Heart right ventricle (tissue), 16 donors: ENCODE measurements around the gene SENP5. TPM values are rescaled to one million over a fixed set of nuclear protein-coding genes. Genes with fewer than 3 reads are reported as not detected.

ENCODE experiments used
- ATAC-seq, 8 donors: fragments of 200-7000 bp; cut with Tn5 transposase; one replicate each; pipeline ENCODE4 v1.9.1; 2020; ENCODE audit warnings: mild to moderate bottlenecking in 8 of 8, moderate library complexity in 8 of 8, moderate number of reproducible peaks in 1 of 8
- DNase-seq, 2 donors: peaks; one replicate each; pipeline ENCODE4 v3.0.0-alpha.2; 2020
- H3K27ac ChIP-seq, 10 donors: fragments of 200-600 bp; sonication (generic) in 2 of 10; one replicate each; pipeline versions ENCODE4 v1.5.0 to v1.8.0; 2020 to 2022; ENCODE audit warnings: mild to moderate bottlenecking in 3 of 10
- H3K27me3 ChIP-seq, 7 donors: fragments of 200-600 bp; one replicate each; pipeline ENCODE4 v1.8.0; 2021 to 2022; ENCODE audit warnings: mild to moderate bottlenecking in 2 of 7
- H3K36me3 ChIP-seq, 9 donors: fragments of 200-600 bp; sonication (generic) in 1 of 9; one replicate each; pipeline versions ENCODE4 v1.5.0 to v1.8.0; 2020 to 2022; ENCODE audit warnings: mild to moderate bottlenecking in 2 of 9
- H3K4me1 ChIP-seq, 9 donors: fragments of 200-600 bp; sonication (generic) in 1 of 9; one replicate each; pipeline versions ENCODE4 v1.5.0 to v1.8.0; 2020 to 2022; ENCODE audit warnings: mild to moderate bottlenecking in 4 of 9
- H3K4me3 ChIP-seq, 10 donors: fragments of 200-600 bp; sonication (generic) in 2 of 10; one replicate each; pipeline versions ENCODE4 v1.5.0 to v1.8.0; 2020 to 2022; ENCODE audit warnings: mild to moderate bottlenecking in 7 of 10, moderate library complexity in 2 of 10
- H3K9me3 ChIP-seq, 11 donors: fragments of 200-600 bp in 10 of 11; sonication (generic) in 2 of 11; one replicate each; pipeline versions ENCODE4 v1.5.0 to v1.8.0; 2013 to 2022; ENCODE audit warnings: mild to moderate bottlenecking in 2 of 11, control low read depth in 1 of 11, moderate library complexity in 1 of 11
- CTCF ChIP-seq, 9 donors: fragments of 200-600 bp; sonication (generic) in 2 of 9; IDR thresholded peaks; one replicate each; pipeline versions ENCODE4 v1.5.0 to v1.8.0; 2021 to 2022; ENCODE audit warnings: antibody characterized with exemption in 9 of 9, mild to moderate bottlenecking in 5 of 9, moderate library complexity in 1 of 9
- WGBS, 2 donors: extraction: QIAGEN DNeasy Blood & Tissue Kit; methylation state at CpG; one replicate each; pipeline ENCODE4 v1.1.7; 2013; ENCODE audit warnings: inconsistent platforms in 1 of 2; 5-methylcytosine and 5-hydroxymethylcytosine counted together
- intact Hi-C, 10 donors: fragments of 100-400 bp; cut with DNase I; formaldehyde crosslinking; loops; one replicate each; pipeline versions ENCODE4 v1.11.1 to v1.14.2; 2022
- polyA plus RNA-seq, 2 donors: library from polyadenylated mRNA; stranded (reverse); fragments of 200-250 nt; gene quantifications; one replicate each; pipeline ENCODE4 v1.2.3, GENCODE V29; 2013
- total RNA-seq, 10 donors: library from RNA; stranded (reverse); fragmentation: NEBNext Ultra II Directional in 3 of 10; extraction: Animal tissue kit (Norgen Biotek cat#: 25700) in 3 of 10; gene quantifications; one replicate each; pipeline versions ENCODE4 v1.2.1 to v1.2.4, GENCODE V29; 2021 to 2023
- donor health status: Arrhythmogenic right ventricular cardiomyopathy.
- donor health status: ischemic (EF 13 %, LVEDD 7.1; RV severe dilation, severe dysfunction).
- donor health status: healthy with polysubstance abuse.
- donor health status: DM: no; HTN: yes; CAD: no.
- donor health status: DM: no; HTN: no; CAD: no.
- donor health status: ischemic (EF 25% LVEDD 6.9; RV normal size, moderate dysfunction).
- donor health status: ischemic (EF 25% LVEDD 5.7; RV mildly dilated, moderate dysfunction).
- donor health status: healthy.
- donor health status: DM: yes; HTN: yes; CAD: no.
- donor health status: Ischemic cardiomyopathy.
- donor health status: ischemic (EF 35%, LVEDD 5.7; RV mildly dilated, moderate dysfunction).
- donor health status: nonischemic (EF 11% LVEDD 7.7; RV severe dilation, severe dysfunction).
- donor health status: DM: yes; HTN: yes; CAD: no.
- donor health status: PGD.
- donor health status: ischemic (EF 29% LVEDD 5.4; RV normal size, mild dysfunction).
- donor health status: nonischemic (EF 23%, LVEDD 6.1; RV moderate dilation, normal function).

The SENP5 gene
- total and polyA plus RNA-seq, 12 donors: 5.8 to 24.9 (median 20.3) TPM

- Histone ChIP-seq H3K27ac (no peak overlapping the region), H3K9me3 (no peaks in the 10 kb centered on the region), H3K27me3 (no peaks in the 10 kb centered on the region), H3K4me1 (peaks cover 0 to 46% (median 9%) of the 10 kb centered on the region in 9 donors), H3K4me3 (no peak overlapping the region), H3K36me3 (peaks cover 0 to 11% (median 5%) of the 10 kb centered on the region in 9 donors)
- ATAC-seq (no peak), DNase-seq (no peak)
- intact Hi-C loops: loop anchor here in 1 of 10 donors (10.0 kb wide), 1 partner anchor 70 kb away; the partner anchor contains the start of gene NCBP2
- WGBS, 2 donors: 86 to 90% methylated on average over 2 of the region's 2 CpGs
- no peak for TF ChIP-seq CTCF (IDR thresholded peaks at IDR 0.05)
Observed at GRCh38 chr3:196875258-196875657, 7.5 kb downstream of the SENP5 start.

GRCh38 chr3:196883361-196883760, 15.6 kb downstream of the SENP5 start:
- ATAC-seq (no peak), DNase-seq (no peak)
- no peaks in the 10 kb centered on the region for H3K9me3 ChIP-seq
- H3K4me3 ChIP-seq: no peak overlapping the region
- intact Hi-C loops: no loop called here
- no peak for TF ChIP-seq CTCF (IDR thresholded peaks at IDR 0.05)
- WGBS, 2 donors: 81 to 82% methylated on average over 4 of the region's 4 CpGs
- H3K27ac ChIP-seq: no peak overlapping the region
- H3K36me3 ChIP-seq: peaks cover 0 to 55% (median 13%) of the 10 kb centered on the region in 9 donors
- H3K4me1 ChIP-seq: peaks cover 0 to 30% (median 7%) of the 10 kb centered on the region in 9 donors
- H3K27me3 ChIP-seq: no peaks in the 10 kb centered on the region

- H3K4me3 ChIP-seq: no peak overlapping the region
- WGBS, 2 donors: 58 to 61% methylated on average over 4 of the region's 4 CpGs
- ATAC-seq (no peak), DNase-seq (no peak)
- intact Hi-C loops: no loop called here
- no peaks in the 10 kb centered on the region for H3K27me3 ChIP-seq
- no peaks in the 10 kb centered on the region for H3K9me3 ChIP-seq
- peaks cover 0 to 29% (median 7%) of the 10 kb centered on the region in 9 donors for H3K4me1 ChIP-seq
- peak overlapping the region in 1 of 10 donors; percentile 56 for H3K27ac ChIP-seq
- peaks cover 0 to 53% (median 13%) of the 10 kb centered on the region in 9 donors for H3K36me3 ChIP-seq
- no peak for TF ChIP-seq CTCF (IDR thresholded peaks at IDR 0.05)
Observed at GRCh38 chr3:196886144-196886543, 18.4 kb downstream of the SENP5 start.

- H3K9me3 ChIP-seq: no peaks in the 10 kb centered on the region
- H3K4me3 ChIP-seq: no peak overlapping the region
- no peaks in the 10 kb centered on the region for H3K27me3 ChIP-seq
- no peak overlapping the region for H3K27ac ChIP-seq
- ATAC-seq: peak in 2 of 8 donors; percentile 39 to 67
- peaks cover 0 to 60% (median 12%) of the 10 kb centered on the region in 9 donors for H3K36me3 ChIP-seq
- intact Hi-C loops: no loop called here
- DNase-seq: no peak
- no peak for TF ChIP-seq CTCF (IDR thresholded peaks at IDR 0.05)
- peaks cover 0 to 33% (median 7%) of the 10 kb centered on the region in 9 donors for H3K4me1 ChIP-seq
- WGBS, 2 donors: 83 to 86% methylated on average over 6 of the region's 6 CpGs
Observed at GRCh38 chr3:196889844-196890708, 22.4 kb downstream of the SENP5 start.
